ENCODE data around the gene LRMDA.
A peak's percentile ranks its signal among the peaks of the same experiment; 100 is the strongest.

Gene LRMDA

DNA sequence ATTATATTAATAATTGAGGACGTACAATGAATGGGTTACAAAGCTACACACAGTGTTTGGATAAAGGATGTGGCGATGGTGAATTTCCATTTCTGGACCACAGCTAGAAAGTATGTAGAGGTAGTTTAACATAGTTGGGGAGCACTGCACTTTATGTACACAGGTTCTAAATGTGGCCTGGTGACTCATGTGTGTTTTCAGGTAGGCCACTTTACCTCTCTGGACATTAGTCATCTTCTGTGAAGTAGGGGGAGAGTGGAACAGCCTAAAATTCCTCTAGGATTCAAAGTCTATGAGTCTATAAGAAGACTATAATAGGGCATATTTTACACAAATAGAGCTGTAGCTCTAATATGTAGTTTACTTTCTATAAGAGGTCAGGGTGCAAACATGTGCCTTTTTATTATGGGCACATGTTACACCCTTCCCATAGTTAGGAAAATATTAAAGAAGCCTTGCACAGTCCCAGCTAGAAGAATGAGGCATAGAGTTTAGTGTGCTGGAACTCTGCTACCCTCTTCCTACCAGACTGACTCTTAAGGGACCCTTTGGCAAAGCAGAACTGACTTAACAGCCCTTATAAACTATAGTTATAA lies 594.9 kb downstream of the LRMDA start:
- Histone ChIP-seq H3K79me2 (ENCODE audit: control insufficient read depth, insufficient read depth, low read length, unreplicated experiment) (no peaks in the 10 kb centered on the region), H3K4me3 (ENCODE audit: low read depth, low read length) (no peak overlapping the region), H3K4me1 (ENCODE audit: control insufficient read depth, insufficient read depth, low read length, unreplicated experiment) (no peaks in the 10 kb centered on the region), H3K27ac (ENCODE audit: low read depth, low read length) (no peak overlapping the region), H2AFZ (ENCODE audit: low read length, unreplicated experiment) (no peak overlapping the region), H3K27me3 (ENCODE audit: insufficient read depth, low read length) (no peaks in the 10 kb centered on the region; the same call in none of the 2 replicates), H3K36me3 (ENCODE audit: insufficient read depth, low read length) (no peaks in the 10 kb centered on the region)

DNA sequence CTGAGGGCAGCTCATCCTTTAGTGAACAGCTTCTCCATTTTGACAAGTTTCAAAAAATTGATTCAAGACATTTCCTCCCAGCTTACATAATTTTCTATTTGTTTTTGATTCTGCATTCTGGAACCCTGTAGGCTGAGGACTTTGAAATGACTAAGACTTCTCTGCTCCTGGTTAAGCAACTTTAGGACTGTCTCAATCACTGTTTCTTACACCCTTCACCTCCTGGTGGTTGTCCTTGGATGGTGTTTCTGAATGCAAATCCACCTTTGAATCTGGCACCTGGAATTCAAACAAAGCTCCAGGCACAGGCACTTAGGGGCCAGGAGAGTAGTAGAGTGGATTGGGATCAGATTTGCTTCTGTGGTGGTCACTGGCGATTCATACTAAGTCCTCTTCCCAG lies 595.5 kb downstream of the LRMDA start:
- Histone ChIP-seq H3K79me2 (ENCODE audit: control insufficient read depth, insufficient read depth, low read length, unreplicated experiment) (no peaks in the 10 kb centered on the region), H3K27ac (ENCODE audit: low read depth, low read length) (no peak overlapping the region), H3K36me3 (ENCODE audit: insufficient read depth, low read length) (no peaks in the 10 kb centered on the region), H3K4me1 (ENCODE audit: control insufficient read depth, insufficient read depth, low read length, unreplicated experiment) (no peaks in the 10 kb centered on the region), H2AFZ (ENCODE audit: low read length, unreplicated experiment) (no peak overlapping the region), H3K4me3 (ENCODE audit: low read depth, low read length) (no peak overlapping the region), H3K27me3 (ENCODE audit: insufficient read depth, low read length) (no peaks in the 10 kb centered on the region; the same call in none of the 2 replicates)

DNA sequence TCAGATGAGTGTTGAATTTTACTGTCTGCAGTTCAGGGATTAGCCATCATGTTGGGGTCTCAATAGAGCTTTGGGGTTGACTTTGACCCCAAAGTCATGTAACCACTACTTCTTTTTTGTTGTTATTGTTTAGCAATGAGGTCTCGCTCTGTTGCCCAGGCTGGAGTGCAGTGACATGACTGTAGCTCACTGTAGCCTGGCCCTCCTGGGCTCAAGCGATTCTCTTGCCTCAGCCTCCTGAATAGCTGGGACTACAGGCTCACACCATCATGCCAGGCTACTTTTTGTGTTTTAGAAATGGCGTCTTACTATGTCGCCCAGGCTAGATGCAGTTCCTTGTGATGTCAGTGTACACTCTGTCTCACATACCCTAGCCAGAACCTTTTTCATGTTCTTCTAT lies 598.4 kb downstream of the LRMDA start:
- H3K79me2 ChIP-seq (ENCODE audit: control insufficient read depth, insufficient read depth, low read length, unreplicated experiment) = no peaks in the 10 kb centered on the region
- H3K27me3 ChIP-seq (ENCODE audit: insufficient read depth, low read length) = no peaks in the 10 kb centered on the region; the same call in none of the 2 replicates
- no peaks in the 10 kb centered on the region for H3K36me3 ChIP-seq (ENCODE audit: insufficient read depth, low read length)
- H3K4me1 ChIP-seq (ENCODE audit: control insufficient read depth, insufficient read depth, low read length, unreplicated experiment) = peaks cover 14% of the 10 kb centered on the region
- no peak overlapping the region for H3K4me3 ChIP-seq (ENCODE audit: low read depth, low read length)
- H2AFZ ChIP-seq (ENCODE audit: low read length, unreplicated experiment) = no peak overlapping the region
- no peak overlapping the region for H3K27ac ChIP-seq (ENCODE audit: low read depth, low read length)

DNA sequence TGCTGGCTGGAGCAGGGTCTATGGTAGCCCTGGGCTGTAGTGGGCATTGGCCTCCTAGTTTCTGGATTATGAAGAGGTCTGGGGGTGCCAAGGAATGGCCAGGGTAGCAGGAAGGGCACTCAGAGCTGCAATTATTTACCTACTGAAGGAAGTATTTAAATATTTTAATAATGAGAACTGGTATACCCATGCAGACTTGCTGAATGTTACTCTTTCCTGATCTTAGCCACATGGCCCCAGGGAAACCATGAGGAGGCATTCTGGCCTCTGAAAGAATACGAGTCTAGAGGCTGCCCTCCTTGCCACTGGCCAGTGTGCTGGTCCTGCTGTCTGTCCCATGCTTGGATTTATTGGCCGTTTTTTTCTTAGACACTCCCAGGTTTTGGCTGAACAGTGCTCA lies 599.7 kb downstream of the LRMDA start:
- Histone ChIP-seq H3K4me1 (ENCODE audit: control insufficient read depth, insufficient read depth, low read length, unreplicated experiment) (peaks cover 14% of the 10 kb centered on the region), H3K27me3 (ENCODE audit: insufficient read depth, low read length) (no peaks in the 10 kb centered on the region; the same call in none of the 2 replicates), H3K36me3 (ENCODE audit: insufficient read depth, low read length) (no peaks in the 10 kb centered on the region), H3K79me2 (ENCODE audit: control insufficient read depth, insufficient read depth, low read length, unreplicated experiment) (no peaks in the 10 kb centered on the region), H3K27ac (ENCODE audit: low read depth, low read length) (no peak overlapping the region), H2AFZ (ENCODE audit: low read length, unreplicated experiment) (no peak overlapping the region), H3K4me3 (ENCODE audit: low read depth, low read length) (no peak overlapping the region)

DNA sequence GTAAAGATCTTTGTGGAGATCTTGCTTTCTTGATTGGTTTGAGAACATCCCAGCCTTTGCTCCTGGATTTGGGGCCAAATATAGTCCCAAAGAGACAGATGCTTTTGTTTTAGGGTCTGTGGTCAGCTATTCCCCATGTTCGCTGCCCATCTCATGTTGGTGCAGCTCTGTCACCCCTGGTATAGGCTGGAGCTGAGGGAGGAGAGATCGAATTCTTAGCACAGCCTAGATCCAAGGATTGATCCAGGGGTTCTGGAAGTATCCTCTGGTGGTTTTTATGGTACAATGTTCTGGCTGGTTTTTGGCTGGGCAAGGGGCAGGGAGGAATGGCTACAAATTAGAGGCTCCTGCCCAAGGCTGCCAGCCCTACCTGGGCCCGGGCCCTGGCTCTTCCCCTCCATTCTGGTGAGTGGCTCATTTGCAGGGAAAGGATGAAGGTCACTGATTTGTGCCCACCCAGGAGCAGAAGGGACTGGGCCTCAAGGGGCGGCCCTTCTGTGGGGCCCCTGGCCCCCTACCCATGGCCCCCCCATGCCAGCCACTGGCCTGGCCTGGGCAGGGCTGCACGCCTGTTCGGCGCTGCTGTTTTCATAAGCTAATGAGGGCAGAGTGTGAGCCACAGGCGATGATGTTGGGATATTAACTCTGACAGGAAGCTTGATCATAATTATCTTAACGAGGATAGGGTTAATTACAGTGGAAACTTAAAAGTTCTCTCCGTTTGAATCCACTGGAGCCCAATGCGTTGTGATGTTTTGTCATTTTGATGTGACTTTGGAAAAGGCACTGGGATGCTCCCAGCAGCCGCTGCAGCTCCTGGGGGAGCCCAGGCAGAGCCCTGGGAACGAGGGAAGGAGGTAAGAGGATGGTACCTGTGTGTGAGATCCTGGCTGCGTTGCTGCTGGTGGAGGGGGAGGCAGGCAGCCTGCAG lies 600.6 kb downstream of the LRMDA start:
- no peaks in the 10 kb centered on the region; the same call in none of the 2 replicates for H3K27me3 ChIP-seq (ENCODE audit: insufficient read depth, low read length)
- no peak overlapping the region for H3K4me3 ChIP-seq (ENCODE audit: low read depth, low read length)
- peaks cover 14% of the 10 kb centered on the region for H3K4me1 ChIP-seq (ENCODE audit: control insufficient read depth, insufficient read depth, low read length, unreplicated experiment)
- no peak overlapping the region for H3K27ac ChIP-seq (ENCODE audit: low read depth, low read length)
- H3K79me2 ChIP-seq (ENCODE audit: control insufficient read depth, insufficient read depth, low read length, unreplicated experiment) = no peaks in the 10 kb centered on the region
- no peaks in the 10 kb centered on the region for H3K36me3 ChIP-seq (ENCODE audit: insufficient read depth, low read length)
- H2AFZ ChIP-seq (ENCODE audit: low read length, unreplicated experiment) = no peak overlapping the region

DNA sequence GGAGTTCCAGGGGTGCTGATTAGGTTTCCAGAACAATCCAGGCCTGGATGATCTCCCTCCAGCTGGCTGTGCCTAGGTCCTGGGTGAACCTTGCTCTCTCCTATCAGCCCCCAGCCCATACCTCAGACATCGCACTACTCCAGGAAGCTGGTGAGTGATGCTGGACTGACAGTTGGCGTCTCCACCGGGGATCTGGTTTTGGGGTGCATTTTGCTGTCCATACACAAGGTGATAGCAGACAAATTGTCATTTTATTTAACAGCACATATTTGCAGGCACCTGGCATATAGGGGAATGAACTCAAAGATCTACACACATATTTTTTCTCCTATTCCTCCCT lies 601.2 kb downstream of the LRMDA start:
- Histone ChIP-seq H3K36me3 (ENCODE audit: insufficient read depth, low read length) (no peaks in the 10 kb centered on the region), H3K27ac (ENCODE audit: low read depth, low read length) (no peak overlapping the region), H3K4me3 (ENCODE audit: low read depth, low read length) (no peak overlapping the region), H3K4me1 (ENCODE audit: control insufficient read depth, insufficient read depth, low read length, unreplicated experiment) (peaks cover 14% of the 10 kb centered on the region), H2AFZ (ENCODE audit: low read length, unreplicated experiment) (no peak overlapping the region), H3K79me2 (ENCODE audit: control insufficient read depth, insufficient read depth, low read length, unreplicated experiment) (no peaks in the 10 kb centered on the region), H3K27me3 (ENCODE audit: insufficient read depth, low read length) (no peaks in the 10 kb centered on the region; the same call in 1 of the 2 replicates)

DNA sequence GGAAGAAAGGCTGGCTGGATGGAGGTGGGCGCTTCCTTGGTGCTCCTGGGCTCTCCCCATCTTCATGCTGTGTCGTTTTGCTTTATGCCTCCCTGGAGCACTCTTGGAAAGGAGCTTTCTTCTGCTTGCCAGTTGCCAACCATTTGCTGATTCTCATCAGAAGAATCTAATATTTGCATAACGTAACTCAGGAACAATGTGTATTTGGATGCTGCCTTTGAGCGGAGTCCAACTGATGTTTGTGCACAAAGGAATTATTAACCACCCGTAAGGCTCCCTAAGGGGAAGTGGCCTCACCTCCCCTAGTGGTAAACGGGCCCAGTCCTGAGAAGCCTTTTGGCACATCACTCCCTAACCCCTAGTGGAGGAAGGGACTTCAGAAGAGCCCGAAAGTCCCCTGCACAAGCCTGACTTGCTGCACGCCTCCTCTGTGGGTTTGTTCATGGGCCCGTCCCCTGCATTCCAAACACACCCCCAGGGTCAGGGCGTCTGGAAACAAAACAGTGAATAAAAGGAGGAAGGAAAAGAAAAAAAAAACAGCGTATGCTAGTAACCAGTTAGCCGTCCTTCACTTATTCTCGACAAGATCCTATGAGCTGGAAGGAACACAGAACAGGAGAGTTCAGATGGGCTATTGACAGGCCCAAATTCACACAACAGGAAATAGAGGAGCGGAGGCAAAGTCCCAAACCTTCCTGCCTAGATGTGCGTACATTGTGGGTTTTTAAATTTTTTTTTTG lies 602.2 kb downstream of the LRMDA start:
- H2AFZ ChIP-seq (ENCODE audit: low read length, unreplicated experiment) = peak overlapping the region; percentile 22
- no peaks in the 10 kb centered on the region; the same call in 1 of the 2 replicates for H3K27me3 ChIP-seq (ENCODE audit: insufficient read depth, low read length)
- no peaks in the 10 kb centered on the region for H3K79me2 ChIP-seq (ENCODE audit: control insufficient read depth, insufficient read depth, low read length, unreplicated experiment)
- peaks cover 4% of the 10 kb centered on the region; the same call in 1 of the 2 replicates for H3K36me3 ChIP-seq (ENCODE audit: insufficient read depth, low read length)
- no peak overlapping the region for H3K4me3 ChIP-seq (ENCODE audit: low read depth, low read length)
- peaks cover 14% of the 10 kb centered on the region for H3K4me1 ChIP-seq (ENCODE audit: control insufficient read depth, insufficient read depth, low read length, unreplicated experiment)
- H3K27ac ChIP-seq (ENCODE audit: low read depth, low read length) = no peak overlapping the region

DNA sequence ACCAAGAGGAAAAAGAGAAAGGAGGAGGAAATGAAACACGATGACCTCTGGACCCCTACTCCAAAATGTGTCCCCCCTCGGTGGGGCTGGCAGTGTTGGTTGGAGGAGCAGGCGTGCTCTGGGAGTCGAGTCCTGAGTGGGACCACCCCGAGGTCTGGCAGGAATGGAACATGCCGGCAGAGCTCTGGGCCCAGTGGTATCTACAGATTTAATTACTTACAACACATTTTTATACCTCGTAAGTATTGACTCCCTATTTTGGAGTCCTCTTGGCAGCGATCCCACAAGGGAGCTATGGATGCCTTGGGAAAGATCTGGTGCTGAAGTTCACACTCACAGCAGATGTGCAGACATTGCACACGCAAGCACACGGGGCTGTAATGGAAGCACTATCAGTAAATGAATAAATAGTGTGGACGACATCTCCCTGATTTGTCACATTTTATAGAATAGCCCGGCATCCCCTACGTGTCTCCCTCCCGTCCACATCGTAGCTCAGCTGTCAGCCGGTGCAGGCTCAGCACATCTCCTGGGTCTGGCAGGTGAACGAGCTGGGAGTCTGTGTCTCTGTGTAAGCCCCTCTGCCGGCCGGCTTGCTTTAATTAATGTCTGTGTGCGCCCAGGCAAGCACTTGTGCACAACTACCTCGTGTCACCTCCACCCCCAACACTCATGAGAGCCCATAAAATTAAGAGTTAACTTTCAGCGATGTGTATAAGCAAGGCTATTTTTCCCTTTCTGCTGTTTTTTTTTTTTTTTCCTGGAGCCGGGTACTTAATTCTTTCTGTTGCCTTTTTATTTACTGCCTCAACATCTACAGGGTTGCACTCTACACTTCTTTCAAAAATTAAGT lies 603.2 kb downstream of the LRMDA start:
- peaks cover 10% of the 10 kb centered on the region for H3K36me3 ChIP-seq (ENCODE audit: insufficient read depth, low read length)
- H3K4me1 ChIP-seq (ENCODE audit: control insufficient read depth, insufficient read depth, low read length, unreplicated experiment) = peaks cover 14% of the 10 kb centered on the region
- no peak overlapping the region for H2AFZ ChIP-seq (ENCODE audit: low read length, unreplicated experiment)
- no peak overlapping the region for H3K4me3 ChIP-seq (ENCODE audit: low read depth, low read length)
- H3K27ac ChIP-seq (ENCODE audit: low read depth, low read length) = no peak overlapping the region
- no peaks in the 10 kb centered on the region for H3K27me3 ChIP-seq (ENCODE audit: insufficient read depth, low read length)
- no peaks in the 10 kb centered on the region for H3K79me2 ChIP-seq (ENCODE audit: control insufficient read depth, insufficient read depth, low read length, unreplicated experiment)

DNA sequence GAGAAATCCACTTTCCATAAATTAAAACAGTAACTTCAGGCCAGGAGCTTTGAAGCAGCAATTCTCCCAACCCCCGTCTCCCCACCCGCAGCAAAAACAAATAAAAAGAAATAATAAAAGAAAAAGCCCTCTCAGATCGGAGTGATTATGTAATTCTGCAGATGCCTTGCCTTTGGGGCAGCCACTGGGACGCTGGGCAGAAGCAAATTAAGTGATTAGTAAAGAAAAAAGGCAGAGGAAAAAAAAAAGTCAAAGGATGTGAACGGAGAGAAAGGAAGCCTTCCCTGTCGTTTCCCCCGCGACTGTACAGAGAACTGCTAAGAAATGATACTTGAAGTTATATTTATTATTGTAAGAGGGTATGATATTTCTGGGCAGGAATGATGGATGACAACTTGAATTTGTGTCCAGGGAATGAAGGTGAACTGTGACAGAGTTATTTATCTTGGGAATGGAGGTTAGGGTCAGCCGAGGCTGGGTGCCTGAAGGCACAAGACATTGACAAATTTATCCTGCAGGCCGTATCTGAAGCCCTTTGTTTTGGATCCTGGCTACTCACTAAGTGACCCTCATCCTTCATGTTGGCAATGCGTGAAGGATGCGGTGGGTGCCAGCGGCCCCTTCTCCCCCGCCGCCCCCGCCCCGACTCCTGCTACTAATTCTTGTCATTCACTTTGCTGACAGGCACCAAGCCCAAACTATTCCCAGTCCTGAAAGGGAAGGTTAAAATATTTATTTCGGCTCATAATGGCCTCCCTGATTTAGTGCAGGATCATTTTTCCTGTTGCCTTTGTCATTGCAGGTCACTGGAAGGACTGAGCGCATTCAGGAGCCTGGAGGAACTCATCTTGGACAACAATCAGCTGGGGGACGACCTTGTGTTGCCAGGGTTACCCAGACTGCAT lies 604.0 kb downstream of the LRMDA start:
- Histone ChIP-seq H3K36me3 (ENCODE audit: insufficient read depth, low read length) (peaks cover 10% of the 10 kb centered on the region), H3K4me1 (ENCODE audit: control insufficient read depth, insufficient read depth, low read length, unreplicated experiment) (peaks cover 14% of the 10 kb centered on the region), H3K27me3 (ENCODE audit: insufficient read depth, low read length) (no peaks in the 10 kb centered on the region), H3K4me3 (ENCODE audit: low read depth, low read length) (no peak overlapping the region), H3K79me2 (ENCODE audit: control insufficient read depth, insufficient read depth, low read length, unreplicated experiment) (no peaks in the 10 kb centered on the region), H2AFZ (ENCODE audit: low read length, unreplicated experiment) (no peak overlapping the region), H3K27ac (ENCODE audit: low read depth, low read length) (no peak overlapping the region)

Measured in ACC112 (cell line).